Esophagus muscularis mucosa (tissue), 3 donors: ENCODE measurements around the gene NFKBIL1.

ENCODE experiments used
- POLR2A ChIP-seq: fragments of 450-650 bp; IDR thresholded peaks from one replicate; pipeline ENCODE4 v1.6.1; 2017; ENCODE audit warnings: antibody characterized with exemption, moderate library complexity, mild to moderate bottlenecking, low read depth
- POLR2AphosphoS5 ChIP-seq, 2 donors: sonication (generic); formaldehyde crosslinking; IDR thresholded peaks; one replicate each; pipeline ENCODE4 v1.6.1; 2017; ENCODE audit warnings: antibody characterized with exemption in 2 of 2
- TF ChIP-seq, protein P1 (sequence below), 3 experiments: fragments of 200-600 bp in 2 of 3; fragments of 450-650 bp in 1 of 3; sonication (generic) in 2 of 3; IDR thresholded peaks; one replicate each; pipeline ENCODE4 v1.5.1; 2017 to 2019; ENCODE audit warnings: antibody characterized with exemption in 3 of 3, mild to moderate bottlenecking in 2 of 3, moderate library complexity in 1 of 3

DNA sequence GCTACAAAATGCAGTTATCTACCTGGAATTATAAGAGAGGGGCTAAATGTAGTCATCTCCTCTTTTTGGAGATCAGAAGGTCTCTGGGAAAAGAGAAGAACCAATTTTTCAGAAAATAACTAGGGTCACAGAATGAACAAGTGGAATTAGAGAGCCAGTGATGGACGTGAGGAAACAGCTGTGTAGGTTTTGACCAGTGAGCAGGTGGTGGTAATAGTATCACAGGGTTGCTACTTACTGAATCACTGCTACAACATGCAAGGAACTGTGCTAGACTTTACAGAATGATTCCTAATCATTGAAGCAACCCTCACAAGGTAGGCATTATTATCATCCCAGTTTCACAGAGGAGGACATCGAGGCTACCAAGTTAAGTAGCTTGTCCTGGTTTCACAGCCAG is 2.7 kb upstream of the NFKBIL1 start:
- TF ChIP-seq, protein P1, sequence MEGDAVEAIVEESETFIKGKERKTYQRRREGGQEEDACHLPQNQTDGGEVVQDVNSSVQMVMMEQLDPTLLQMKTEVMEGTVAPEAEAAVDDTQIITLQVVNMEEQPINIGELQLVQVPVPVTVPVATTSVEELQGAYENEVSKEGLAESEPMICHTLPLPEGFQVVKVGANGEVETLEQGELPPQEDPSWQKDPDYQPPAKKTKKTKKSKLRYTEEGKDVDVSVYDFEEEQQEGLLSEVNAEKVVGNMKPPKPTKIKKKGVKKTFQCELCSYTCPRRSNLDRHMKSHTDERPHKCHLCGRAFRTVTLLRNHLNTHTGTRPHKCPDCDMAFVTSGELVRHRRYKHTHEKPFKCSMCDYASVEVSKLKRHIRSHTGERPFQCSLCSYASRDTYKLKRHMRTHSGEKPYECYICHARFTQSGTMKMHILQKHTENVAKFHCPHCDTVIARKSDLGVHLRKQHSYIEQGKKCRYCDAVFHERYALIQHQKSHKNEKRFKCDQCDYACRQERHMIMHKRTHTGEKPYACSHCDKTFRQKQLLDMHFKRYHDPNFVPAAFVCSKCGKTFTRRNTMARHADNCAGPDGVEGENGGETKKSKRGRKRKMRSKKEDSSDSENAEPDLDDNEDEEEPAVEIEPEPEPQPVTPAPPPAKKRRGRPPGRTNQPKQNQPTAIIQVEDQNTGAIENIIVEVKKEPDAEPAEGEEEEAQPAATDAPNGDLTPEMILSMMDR (IDR thresholded peaks at IDR 0.05) = no peak
- TF ChIP-seq POLR2AphosphoS5 (IDR thresholded peaks at IDR 0.05) = no peak
- no peak for TF ChIP-seq POLR2A
